ENCODE measurements around the gene HPS5.

HPS5 gene

DNA sequence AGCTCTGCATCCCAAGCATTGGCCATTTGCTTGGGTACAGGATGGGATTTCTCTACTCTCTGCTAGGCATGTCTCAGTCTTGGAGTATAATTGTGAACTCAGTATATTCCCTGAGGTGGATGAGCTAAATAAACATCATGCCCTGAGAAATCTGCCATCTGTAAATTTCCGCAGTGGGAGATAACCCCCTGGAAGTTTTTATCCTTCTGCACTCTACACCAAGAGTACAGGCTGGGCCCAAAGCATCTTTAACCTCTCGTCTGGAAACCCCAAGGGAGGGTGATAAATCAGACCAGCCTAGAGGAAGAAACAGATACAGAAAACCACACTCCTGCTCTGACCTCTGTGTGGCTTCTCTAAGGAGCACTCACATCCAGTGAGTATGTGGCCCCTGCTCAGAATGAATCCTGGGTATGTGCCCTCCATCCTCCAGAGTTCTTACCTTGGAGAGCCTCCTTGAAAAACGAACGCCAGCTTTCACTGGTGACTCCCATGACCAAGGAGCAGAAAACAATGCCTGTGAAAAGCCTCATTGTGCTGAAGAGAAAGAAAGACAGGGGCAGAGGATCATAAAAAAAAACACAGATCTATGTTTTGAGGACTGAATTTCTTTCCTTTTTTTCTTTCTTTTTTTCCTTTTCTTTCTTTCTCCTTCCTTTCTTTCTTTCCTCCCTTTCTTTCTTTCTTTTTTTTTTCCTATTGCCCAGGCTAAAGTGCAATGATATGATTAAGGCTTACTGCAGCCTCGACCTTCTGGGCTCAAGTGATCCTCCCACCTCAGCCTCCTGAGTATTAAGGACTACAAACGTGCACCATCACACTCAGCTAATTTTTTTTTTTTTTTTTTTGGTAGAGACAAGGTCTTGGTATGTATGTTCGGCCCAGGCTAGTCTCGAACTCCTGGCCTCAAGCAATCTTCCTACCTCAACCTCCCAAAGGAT, 86.3 kb downstream of the HPS5 start:
- no peak for DNase-seq

DNA sequence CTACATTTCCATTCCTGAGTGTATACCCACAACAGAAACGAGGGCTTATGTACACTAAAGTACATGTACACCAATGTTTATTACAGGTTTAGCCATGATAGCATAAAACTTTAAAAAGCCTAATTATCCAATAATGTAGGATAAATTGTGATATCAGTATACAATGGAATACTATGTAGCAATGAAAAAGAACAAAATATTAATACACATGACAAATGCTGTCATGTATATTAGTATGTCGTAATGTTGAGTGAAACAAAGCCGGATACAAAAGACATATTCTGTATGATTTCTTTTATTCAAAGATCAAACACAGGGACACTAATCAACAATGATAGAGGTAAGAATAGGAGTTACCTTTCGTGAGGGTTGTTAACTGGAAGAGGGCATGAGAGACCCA, 88.0 kb downstream of the HPS5 start:
- no peak for DNase-seq

DNA sequence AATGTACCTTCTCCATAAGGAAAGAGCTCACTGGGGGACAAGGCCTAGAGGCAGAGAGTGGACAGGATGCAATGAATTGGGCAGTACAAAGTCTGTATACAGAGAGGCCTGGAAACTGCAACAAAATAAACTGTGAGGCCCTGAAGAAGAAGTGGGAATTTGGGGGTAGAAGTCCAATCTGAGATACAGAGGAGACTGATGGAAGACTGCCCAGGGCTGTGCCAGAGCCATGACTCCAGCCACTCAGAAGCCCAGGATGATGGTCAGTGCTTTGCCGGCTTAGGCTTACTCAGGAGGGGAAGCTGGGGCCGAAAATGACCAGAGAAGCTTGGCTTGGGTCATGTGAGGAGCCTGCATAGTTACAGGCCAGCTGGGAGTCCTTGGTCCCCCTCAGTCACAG, 91.1 kb downstream of the HPS5 start:
- DNase-seq: no peak

DNA sequence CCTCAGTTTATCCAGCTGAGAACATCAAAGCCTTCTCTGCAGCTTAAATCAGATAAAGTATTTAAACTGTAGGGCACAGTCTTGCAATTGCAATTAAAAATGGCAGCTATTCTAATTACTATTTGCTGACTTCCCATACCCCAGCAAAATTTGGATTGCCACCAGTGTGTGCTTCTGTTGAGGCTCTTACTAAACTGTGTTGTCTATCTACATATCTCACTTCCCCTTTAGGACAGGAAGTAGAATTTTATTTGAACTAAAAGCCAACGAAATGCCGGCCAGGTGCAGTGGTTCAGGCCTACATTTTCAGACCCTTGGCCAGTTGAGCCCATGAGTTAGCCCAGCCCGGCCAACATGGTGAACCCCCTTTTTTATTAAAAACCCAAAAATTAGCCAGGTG, 92.4 kb downstream of the HPS5 start:
- DNase-seq: no peak
